WTC11 (cell line): ENCODE results near the gene MAGOHB.

Experiments
- CTCF ChIP-seq: fragments of 200-600 bp; IDR thresholded peaks from 2 replicates; pipeline ENCODE4 v1.8.0; 2022; ENCODE audit warnings: antibody characterized with exemption
- E2F1 ChIP-seq: sonication (generic); formaldehyde crosslinking; IDR thresholded peaks from 2 replicates; pipeline ENCODE4 v1.8.0; 2022; ENCODE audit warnings: mild to moderate bottlenecking, missing genetic modification reagents
- ELF4 ChIP-seq: sonication (generic); formaldehyde crosslinking; IDR thresholded peaks from 2 replicates; pipeline ENCODE4 v1.8.1; 2022; ENCODE audit warnings: low read depth, mild to moderate bottlenecking, moderate library complexity, missing genetic modification reagents
- MXD4 ChIP-seq: fragments of 250-450 bp; sonication (Bioruptor Pico); IDR thresholded peaks from 2 replicates; pipeline ENCODE4 v1.8.0; 2021; ENCODE audit warnings: mild to moderate bottlenecking, moderate library complexity, borderline replicate concordance
- SMAD4 ChIP-seq: sonication (generic); formaldehyde crosslinking; IDR thresholded peaks from 2 replicates; pipeline ENCODE4 v1.8.0; 2022; ENCODE audit warnings: mild to moderate bottlenecking, missing genetic modification reagents

- TF ChIP-seq SMAD4 (CRISPR knock-in tag): no peak
- TF ChIP-seq CTCF: no peak
- no peak for TF ChIP-seq ELF4 (CRISPR knock-in tag)
- no peak for TF ChIP-seq MXD4 (CRISPR knock-in tag)
- TF ChIP-seq E2F1: no peak
Measured at GRCh38 chr12:10582704-10583103, 30.7 kb downstream of the MAGOHB start.
